Right atrium auricular region (tissue), 2 donors: Measurements from ENCODE around the gene PSME3IP1. TPM values are rescaled to one million over a fixed set of nuclear protein-coding genes. Genes with fewer than 3 reads are reported as not detected.

Experiments
- DNase-seq: peaks from one replicate; pipeline ENCODE4 v3.0.0-alpha.2; 2019; ENCODE audit warnings: low spot score
- H3K27ac ChIP-seq, 2 donors: fragments of 200-600 bp; sonication (generic); 1 replicate in 1 of 2; 2 replicates in 1 of 2; pipeline ENCODE4 v1.5.1; 2016 to 2019
- H3K27me3 ChIP-seq, 2 donors: fragments of 200-600 bp; sonication (generic); one replicate each; pipeline versions ENCODE4 v1.5.1 to v1.6.0; 2017 to 2019
- H3K36me3 ChIP-seq: fragments of 200-600 bp; sonication (generic); one replicate; pipeline ENCODE4 v1.5.1; 2016
- H3K4me1 ChIP-seq, 2 donors: fragments of 200-600 bp; sonication (generic); one replicate each; pipeline versions ENCODE4 v1.5.1 to v1.6.0; 2017 to 2019
- H3K4me3 ChIP-seq, 2 donors: fragments of 200-600 bp; sonication (generic); 1 replicate in 1 of 2; 2 replicates in 1 of 2; pipeline ENCODE4 v1.5.1; 2017 to 2019; ENCODE audit warnings: mild to moderate bottlenecking in 1 of 2, moderate library complexity in 1 of 2
- H3K9me3 ChIP-seq, 2 donors: fragments of 200-600 bp; sonication (generic); one replicate each; pipeline ENCODE4 v1.5.1; 2019
- CTCF ChIP-seq, 2 donors: fragments of 200-600 bp; sonication (generic); IDR thresholded peaks; one replicate each; pipeline ENCODE4 v1.5.1; 2019; ENCODE audit warnings: antibody characterized with exemption in 2 of 2
- total RNA-seq, 2 donors: library from RNA; depleted of rRNA; stranded (reverse); fragments of >200 nt; gene quantifications; one replicate each; pipeline ENCODE4 v1.1.0, GENCODE V29; 2016

The PSME3IP1 gene
- total RNA-seq, 2 donors from 2014 or later: 55.7 to 79.0 TPM

GRCh38 chr16:57130950-57131321, 54.9 kb downstream of the PSME3IP1 start:
- no peak overlapping the region for H3K27ac ChIP-seq

GRCh38 chr16:57128771-57129389, 57.0 kb downstream of the PSME3IP1 start:
- DNase-seq: no peak
- Histone ChIP-seq H3K27me3 (no peaks in the 10 kb centered on the region), H3K4me3 (no peak overlapping the region), H3K36me3 (no peaks in the 10 kb centered on the region), H3K9me3 (no peaks in the 10 kb centered on the region), H3K4me1 (no peaks in the 10 kb centered on the region), H3K27ac (no peak overlapping the region)
- no peak for TF ChIP-seq CTCF (IDR thresholded peaks at IDR 0.05)

More at GRCh38 chr16:57130950-57131321, 54.9 kb downstream of the PSME3IP1 start:
- no peaks in the 10 kb centered on the region for H3K9me3 ChIP-seq
- DNase-seq: no peak
- no peak for TF ChIP-seq CTCF (IDR thresholded peaks at IDR 0.05)
- H3K4me3 ChIP-seq: no peak overlapping the region
- H3K27me3 ChIP-seq: no peaks in the 10 kb centered on the region
- no peaks in the 10 kb centered on the region for H3K4me1 ChIP-seq
- no peaks in the 10 kb centered on the region for H3K36me3 ChIP-seq

- no peak for DNase-seq
- no peak for TF ChIP-seq CTCF (IDR thresholded peaks at IDR 0.05)
- H3K4me3 ChIP-seq: no peak overlapping the region
- H3K4me1 ChIP-seq: no peaks in the 10 kb centered on the region
- no peaks in the 10 kb centered on the region for H3K36me3 ChIP-seq
- no peaks in the 10 kb centered on the region for H3K27me3 ChIP-seq
- no peaks in the 10 kb centered on the region for H3K9me3 ChIP-seq
- H3K27ac ChIP-seq: no peak overlapping the region
These were observed 58.0 kb downstream of the PSME3IP1 start for GRCh38 chr16:57127836-57128235.

- DNase-seq: no peak
- Histone ChIP-seq H3K27me3 (no peaks in the 10 kb centered on the region), H3K4me3 (no peak overlapping the region), H3K27ac (no peak overlapping the region), H3K4me1 (no peaks in the 10 kb centered on the region), H3K9me3 (no peaks in the 10 kb centered on the region), H3K36me3 (no peaks in the 10 kb centered on the region)
- no peak for TF ChIP-seq CTCF (IDR thresholded peaks at IDR 0.05)
These were observed 58.6 kb downstream of the PSME3IP1 start for GRCh38 chr16:57127037-57127763.

GRCh38 chr16:57126411-57126810, 59.4 kb downstream of the PSME3IP1 start:
- H3K9me3 ChIP-seq: no peaks in the 10 kb centered on the region
- no peak for TF ChIP-seq CTCF (IDR thresholded peaks at IDR 0.05)
- H3K36me3 ChIP-seq: peaks cover 2% of the 10 kb centered on the region
- H3K27ac ChIP-seq: no peak overlapping the region
- no peak for DNase-seq
- H3K27me3 ChIP-seq: no peaks in the 10 kb centered on the region
- H3K4me1 ChIP-seq: no peaks in the 10 kb centered on the region
- no peak overlapping the region for H3K4me3 ChIP-seq
